SK-N-SH treated with all-trans-retinoic acid at 6 μM for 48 hours (cell line): Measurements from ENCODE around the gene PLXND1.

ENCODE experiments used
- SNAI2 ChIP-seq: fragments of 250-450 bp; sonication (Bioruptor Pico); IDR thresholded peaks from 2 replicates; pipeline ENCODE4 v1.5.0; 2020; ENCODE audit warnings: mild to moderate bottlenecking, moderate library complexity
- ZC3H10 ChIP-seq: fragments of 250-450 bp; sonication (Bioruptor Pico); IDR thresholded peaks from 2 replicates; pipeline ENCODE4 v1.5.1; 2021; ENCODE audit warnings: mild to moderate bottlenecking, moderate library complexity
- ZFP3 ChIP-seq: fragments of 250-450 bp; sonication (Bioruptor Pico); IDR thresholded peaks from 2 replicates; pipeline ENCODE4 v1.5.0; 2020; ENCODE audit warnings: mild to moderate bottlenecking, moderate library complexity

DNA sequence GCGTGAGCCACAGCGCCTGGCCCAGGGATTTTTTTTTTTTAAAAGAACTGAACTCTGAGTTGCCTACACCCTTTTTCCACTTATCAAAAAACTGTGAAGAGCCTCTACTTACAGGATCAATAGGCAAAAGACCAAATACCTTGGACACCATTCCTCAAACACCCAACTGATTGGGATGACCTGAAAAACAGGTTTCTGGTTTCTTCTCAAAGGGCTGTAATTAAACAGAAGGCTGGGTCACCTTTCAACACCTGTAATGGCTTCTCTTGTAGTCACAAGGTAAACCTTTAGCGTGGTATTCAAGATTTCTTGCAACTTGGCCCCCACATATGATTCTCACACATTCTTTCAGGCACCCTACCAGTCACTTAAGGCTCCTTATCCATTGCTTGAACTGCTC is 38.4 kb upstream of the PLXND1 start:
- TF ChIP-seq ZFP3 (CRISPR knock-in tag) (no peak), ZC3H10 (no peak), SNAI2 (CRISPR knock-in tag) (no peak)
